Measurements from ENCODE around the gene CDK1. TPM values are rescaled to one million over a fixed set of nuclear protein-coding genes. Genes with fewer than 3 reads are reported as not detected.
A peak's percentile ranks its signal among the peaks of the same experiment; 100 is the strongest.

The CDK1 gene
- polyA plus RNA-seq (ENCODE audit: insufficient read length in 12 of 12) = 10 to 100 TPM in 11 of 12 donors, not detected in 1; 18.8 to 58.9 (median 43.1) TPM
- long read RNA-seq, donor 1, transcript CDK1-203 (8 exons, 1,913 nt) = major isoform, 18 of 38 reads
- long read RNA-seq, donor 1, partial matches to known transcripts = 18 of 38 reads
- long read RNA-seq, donor 1, other reads (novel, unspliced or antisense) = 0 of 38 reads
- long read RNA-seq, donor 2, transcript CDK1-203 (8 exons, 1,913 nt) = major isoform, 18 of 29 reads
- long read RNA-seq, donor 2, partial matches to known transcripts = 6 of 29 reads
- long read RNA-seq, donor 2, other reads (novel, unspliced or antisense) = 5 of 29 reads
- long read RNA-seq, donor 3, partial matches to known transcripts = 6 of 9 reads
- long read RNA-seq, donor 3, other reads (novel, unspliced or antisense) = 0 of 9 reads
- long read RNA-seq, donor 4, transcript CDK1-203 (8 exons, 1,913 nt) = major isoform, 6 of 6 reads
- long read RNA-seq, donor 4, partial matches to known transcripts = 0 of 6 reads
- long read RNA-seq, donor 4, other reads (novel, unspliced or antisense) = 0 of 6 reads
- long read RNA-seq, donor 5 = 0 reads
- long read RNA-seq, donor 6, transcript CDK1-203 (8 exons, 1,913 nt) = major isoform, 5 of 20 reads
- long read RNA-seq, donor 6, partial matches to known transcripts = 15 of 20 reads
- long read RNA-seq, donor 6, other reads (novel, unspliced or antisense) = 0 of 20 reads
- long read RNA-seq, donor 7, transcript CDK1-203 (8 exons, 1,913 nt) = major isoform, 7 of 15 reads
- long read RNA-seq, donor 7, partial matches to known transcripts = 8 of 15 reads
- long read RNA-seq, donor 7, other reads (novel, unspliced or antisense) = 0 of 15 reads
- long read RNA-seq, donor 8, transcript CDK1-203 (8 exons, 1,913 nt) = major isoform, 11 of 38 reads
- long read RNA-seq, donor 8, partial matches to known transcripts = 27 of 38 reads
- long read RNA-seq, donor 8, other reads (novel, unspliced or antisense) = 0 of 38 reads
- long read RNA-seq, donor 9, transcript CDK1-203 (8 exons, 1,913 nt) = major isoform, 6 of 28 reads
- long read RNA-seq, donor 9, partial matches to known transcripts = 22 of 28 reads
- long read RNA-seq, donor 9, other reads (novel, unspliced or antisense) = 0 of 28 reads
- long read RNA-seq, donor 10, transcript CDK1-203 (8 exons, 1,913 nt) = major isoform, 7 of 20 reads
- long read RNA-seq, donor 10, partial matches to known transcripts = 13 of 20 reads
- long read RNA-seq, donor 10, other reads (novel, unspliced or antisense) = 0 of 20 reads
- long read RNA-seq, donor 11, transcript CDK1-203 (8 exons, 1,913 nt) = major isoform, 24 of 53 reads
- long read RNA-seq, donor 11, partial matches to known transcripts = 22 of 53 reads
- long read RNA-seq, donor 11, other reads (novel, unspliced or antisense) = 7 of 53 reads

- peak; percentile 99 for DNase-seq
These were observed at the start of gene CDK1 for GRCh38 chr10:60778214-60778970. TSS of gene CDK1 (plus strand) at chr10:60778478. CDS start at chr10:60780166, 1,688 bp downstream.

GRCh38 chr10:60729106-60729505, 49.2 kb upstream of the CDK1 start:
- no peak for DNase-seq

GRCh38 chr10:60731134-60731885, 47.0 kb upstream of the CDK1 start:
- DNase-seq = no peak

GRCh38 chr10:60732198-60732806, 46.0 kb upstream of the CDK1 start:
- DNase-seq = no peak

DNA sequence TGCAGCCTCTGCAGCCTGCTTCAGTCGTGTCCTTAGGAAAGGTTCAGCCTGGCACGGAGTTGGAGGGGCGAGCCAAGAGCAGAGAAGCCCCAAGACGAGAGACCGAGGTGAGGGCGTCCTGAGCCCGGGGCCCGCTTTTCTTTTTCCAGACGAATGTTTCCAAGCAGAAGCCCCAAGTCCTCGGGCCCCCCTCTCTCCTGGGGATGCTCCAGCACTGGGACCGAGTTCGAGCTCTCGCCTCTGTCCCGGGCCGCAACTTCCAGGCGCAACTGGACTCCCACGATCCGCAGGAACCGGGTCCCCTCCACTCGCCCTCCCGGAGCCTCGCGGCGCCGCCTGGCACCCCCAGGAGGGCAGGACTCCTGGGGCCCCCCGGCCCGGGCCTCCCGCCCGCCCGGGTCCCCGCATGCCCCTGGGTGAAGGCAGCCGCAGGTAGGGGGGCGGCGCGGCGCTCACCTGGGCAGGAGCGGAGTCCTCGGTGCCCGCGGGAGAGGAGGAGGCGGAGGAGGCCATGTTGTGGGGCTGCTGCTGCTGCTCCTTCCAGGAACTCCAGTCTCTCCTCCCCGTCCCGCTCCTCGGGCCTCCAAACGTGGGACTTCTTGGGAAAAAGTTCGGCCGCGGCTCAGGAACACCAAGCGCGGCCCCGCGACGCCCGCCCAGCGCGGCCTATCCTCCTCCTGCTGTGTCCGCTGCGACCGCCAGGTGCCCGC, 45.3 kb upstream of the CDK1 start:
- DNase-seq = peak; percentile 21

DNA sequence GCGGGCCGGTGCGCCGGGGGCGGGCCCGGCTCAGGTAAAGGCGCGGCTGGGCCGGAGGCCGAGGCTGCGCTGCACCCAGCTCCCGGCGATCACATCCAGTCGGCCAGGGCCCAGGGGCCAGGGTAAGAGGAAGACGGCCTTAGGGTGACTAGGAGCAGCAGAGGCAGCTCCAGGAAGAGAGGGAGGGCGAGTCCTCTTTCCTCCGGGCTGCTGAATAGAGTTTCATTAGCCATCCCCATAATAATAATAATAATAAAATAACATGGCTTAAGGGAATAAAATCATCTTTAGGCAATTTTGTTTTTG, 44.8 kb upstream of the CDK1 start:
- no peak for DNase-seq

GRCh38 chr10:60733826-60734225, 44.5 kb upstream of the CDK1 start:
- no peak for DNase-seq

GRCh38 chr10:60734226-60734625, 44.1 kb upstream of the CDK1 start:
- no peak for DNase-seq

GRCh38 chr10:60735244-60735643, 43.0 kb upstream of the CDK1 start:
- no peak for DNase-seq

GRCh38 chr10:60737242-60737641, 41.0 kb upstream of the CDK1 start:
- no peak for DNase-seq

- DNase-seq = no peak
These were observed 38.7 kb upstream of the CDK1 start for GRCh38 chr10:60739558-60739957.

DNA sequence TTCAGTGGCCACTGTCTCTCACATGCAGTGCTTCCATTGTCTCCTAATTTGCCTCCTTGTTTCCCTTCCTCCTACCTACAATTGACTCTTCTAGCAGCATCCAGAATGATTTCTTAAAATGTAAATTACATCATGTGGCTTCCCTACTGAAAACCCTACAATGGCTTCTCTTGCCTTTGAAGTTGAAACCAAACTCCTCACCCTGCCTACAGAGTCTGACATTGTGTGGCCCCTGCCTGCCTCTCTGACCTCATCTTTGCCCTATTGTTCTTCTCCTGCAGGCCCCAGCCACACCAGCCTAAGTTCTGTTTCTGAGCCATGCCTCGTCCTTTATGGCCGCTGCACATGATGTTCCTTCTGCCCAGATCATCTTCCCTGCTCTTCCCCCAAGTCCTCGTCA, 35.8 kb upstream of the CDK1 start:
- DNase-seq = no peak

DNA sequence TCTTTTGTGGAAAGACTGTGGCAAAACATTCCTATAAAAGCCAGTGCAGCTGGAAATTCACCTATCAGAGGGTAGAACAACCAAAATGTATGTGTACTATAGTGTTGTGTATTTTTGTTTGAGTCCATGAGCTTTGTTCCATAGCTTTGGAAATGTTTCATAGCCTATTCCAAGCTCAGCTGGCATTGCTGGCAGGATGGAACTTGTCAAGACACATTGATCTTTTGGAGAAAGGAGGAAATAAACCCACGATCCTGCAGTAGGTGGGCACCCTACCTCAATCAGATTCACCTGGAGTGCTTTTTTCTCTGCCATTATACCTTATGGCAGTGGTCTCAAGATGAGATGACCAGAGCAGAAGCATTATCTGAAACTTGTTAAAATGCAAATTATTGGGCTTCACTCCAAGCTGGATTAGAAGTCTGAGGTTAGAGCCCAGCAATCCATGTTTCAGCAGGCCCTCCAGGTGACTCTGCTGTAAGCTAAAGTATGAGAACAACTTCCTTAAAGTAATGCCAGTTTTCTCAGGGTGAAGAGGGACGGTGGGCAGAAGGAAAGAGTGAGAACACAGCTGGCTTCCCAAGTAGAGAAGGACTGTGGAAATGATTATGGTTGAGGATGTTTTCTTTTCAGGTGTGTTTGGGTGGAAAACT, 30.3 kb upstream of the CDK1 start:
- DNase-seq = no peak

- no peak for DNase-seq
These were observed 25.1 kb upstream of the CDK1 start for GRCh38 chr10:60753152-60753551.

DNA sequence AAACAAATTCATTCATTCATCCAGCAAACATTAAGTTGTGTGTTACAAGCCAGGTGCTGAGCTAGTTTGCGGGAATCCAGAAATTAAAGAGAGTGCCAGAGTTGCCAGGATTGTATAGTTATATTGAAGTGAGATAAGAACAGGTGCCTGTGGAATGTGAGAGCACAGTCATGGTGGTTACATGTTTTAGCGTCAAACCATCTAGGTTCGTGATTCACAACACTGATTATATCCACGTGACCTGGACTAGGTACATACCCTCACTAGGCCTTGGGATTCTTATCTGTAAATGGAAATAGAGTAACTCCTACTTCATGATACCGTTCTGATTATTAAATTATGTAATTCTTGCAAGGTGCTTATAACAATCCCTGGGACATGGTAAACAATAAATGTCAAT, 24.5 kb upstream of the CDK1 start:
- no peak for DNase-seq

- no peak for DNase-seq
These were observed 20.8 kb upstream of the CDK1 start for GRCh38 chr10:60757420-60757895.

DNA sequence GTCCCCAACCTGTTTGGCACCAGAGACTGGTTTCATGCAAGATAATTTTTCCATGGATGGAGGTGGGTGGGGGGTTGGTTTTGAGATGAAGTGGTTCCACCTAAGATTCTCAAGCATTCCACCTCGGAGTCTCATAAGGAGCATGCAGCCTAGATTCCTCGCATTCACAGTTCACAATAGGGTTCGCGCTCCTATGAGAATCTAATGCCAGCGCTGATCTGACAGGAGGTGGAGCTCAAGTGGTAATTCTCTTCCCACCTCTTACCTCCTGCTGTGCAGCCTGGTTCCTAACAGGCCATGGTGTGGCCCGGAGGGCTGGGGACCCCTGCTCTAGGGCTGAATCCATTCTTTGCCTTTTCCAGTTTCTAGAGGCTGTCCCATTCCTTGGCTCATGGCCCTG, 19.1 kb upstream of the CDK1 start:
- no peak for DNase-seq

DNA sequence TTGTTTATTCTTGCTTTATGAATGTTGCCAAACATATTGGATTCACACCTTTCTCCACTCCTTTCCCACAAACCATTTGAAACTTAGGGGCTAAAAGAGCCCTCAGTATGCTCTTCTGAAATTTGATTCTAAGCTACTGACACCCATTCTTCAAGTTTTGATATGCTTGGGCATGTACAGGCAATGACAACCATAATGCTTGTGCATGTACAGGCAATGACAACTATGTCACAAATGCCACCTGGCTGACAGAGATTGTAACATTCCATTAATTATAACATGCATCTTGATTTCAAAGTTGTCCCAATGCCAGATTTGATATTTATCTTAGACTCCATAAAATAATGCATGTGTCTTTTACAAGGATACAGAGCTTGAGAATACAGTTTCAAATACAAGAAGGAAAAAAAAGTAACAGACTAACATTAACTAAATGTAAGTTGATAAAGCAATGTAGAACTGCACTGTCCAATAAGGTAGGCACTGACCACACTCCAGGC, 17.5 kb upstream of the CDK1 start:
- no peak for DNase-seq
